PFSK-1 (cell line): ENCODE results near the gene STRN4.

Experiments
- POLR2AphosphoS5 ChIP-seq: IDR thresholded peaks from 2 replicates; pipeline ENCODE4 v1.6.1; 2012; ENCODE audit warnings: low read depth, mild to moderate bottlenecking, control low read depth, low read length, moderate library complexity
- TF ChIP-seq, protein P1 (sequence below), 2 experiments: IDR thresholded peaks; 2 replicates each; pipeline versions ENCODE4 v1.6.1 to v1.8.0; 2011 to 2012; ENCODE audit warnings: low read depth in 2 of 2, low read length in 2 of 2, control low read depth in 1 of 2, inconsistent platforms in 1 of 2, mild to moderate bottlenecking in 1 of 2, moderate library complexity in 1 of 2; ENCODE audit not compliant: insufficient read depth in 1 of 2

DNA sequence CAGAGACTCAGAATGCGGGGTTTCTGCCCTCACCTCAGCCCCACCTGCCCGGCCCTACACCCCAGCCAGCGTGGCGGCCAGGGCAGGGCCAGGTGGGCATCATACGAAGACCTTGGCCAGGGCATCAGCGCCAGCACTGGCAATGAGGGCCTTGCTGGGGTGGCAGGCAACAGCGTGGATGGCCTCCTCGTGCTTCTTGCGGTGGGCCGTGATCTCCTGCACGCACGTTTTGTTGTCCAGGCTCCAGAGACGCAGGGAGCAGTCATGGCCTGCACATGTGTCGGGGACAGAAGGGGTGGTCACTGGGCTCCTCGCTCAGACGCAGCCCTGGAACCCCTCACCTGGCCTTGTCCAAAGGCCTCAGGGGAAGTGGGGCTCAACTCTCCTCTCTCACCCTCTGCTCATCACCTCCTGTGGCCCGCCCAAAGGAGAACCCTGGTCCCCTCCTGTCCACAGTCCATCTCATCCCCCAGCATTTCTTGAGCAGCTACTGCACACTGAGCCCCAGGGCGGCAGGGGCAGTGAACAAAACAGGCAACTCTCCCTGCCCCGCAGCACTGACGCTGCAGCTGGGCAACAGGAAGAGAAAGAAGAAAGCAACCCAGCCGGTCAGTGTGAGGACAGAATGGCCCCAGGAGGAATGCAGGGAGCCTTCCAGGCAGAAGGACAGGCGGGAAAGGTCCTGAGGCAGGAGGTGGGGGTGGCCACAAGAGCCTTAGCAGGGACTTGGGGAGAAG, 25.6 kb downstream of the STRN4 start:
- 0 out of 2 replicates have a peak, but pooled peaks have one; percentile 11 for TF ChIP-seq POLR2AphosphoS5
- TF ChIP-seq, protein P1, sequence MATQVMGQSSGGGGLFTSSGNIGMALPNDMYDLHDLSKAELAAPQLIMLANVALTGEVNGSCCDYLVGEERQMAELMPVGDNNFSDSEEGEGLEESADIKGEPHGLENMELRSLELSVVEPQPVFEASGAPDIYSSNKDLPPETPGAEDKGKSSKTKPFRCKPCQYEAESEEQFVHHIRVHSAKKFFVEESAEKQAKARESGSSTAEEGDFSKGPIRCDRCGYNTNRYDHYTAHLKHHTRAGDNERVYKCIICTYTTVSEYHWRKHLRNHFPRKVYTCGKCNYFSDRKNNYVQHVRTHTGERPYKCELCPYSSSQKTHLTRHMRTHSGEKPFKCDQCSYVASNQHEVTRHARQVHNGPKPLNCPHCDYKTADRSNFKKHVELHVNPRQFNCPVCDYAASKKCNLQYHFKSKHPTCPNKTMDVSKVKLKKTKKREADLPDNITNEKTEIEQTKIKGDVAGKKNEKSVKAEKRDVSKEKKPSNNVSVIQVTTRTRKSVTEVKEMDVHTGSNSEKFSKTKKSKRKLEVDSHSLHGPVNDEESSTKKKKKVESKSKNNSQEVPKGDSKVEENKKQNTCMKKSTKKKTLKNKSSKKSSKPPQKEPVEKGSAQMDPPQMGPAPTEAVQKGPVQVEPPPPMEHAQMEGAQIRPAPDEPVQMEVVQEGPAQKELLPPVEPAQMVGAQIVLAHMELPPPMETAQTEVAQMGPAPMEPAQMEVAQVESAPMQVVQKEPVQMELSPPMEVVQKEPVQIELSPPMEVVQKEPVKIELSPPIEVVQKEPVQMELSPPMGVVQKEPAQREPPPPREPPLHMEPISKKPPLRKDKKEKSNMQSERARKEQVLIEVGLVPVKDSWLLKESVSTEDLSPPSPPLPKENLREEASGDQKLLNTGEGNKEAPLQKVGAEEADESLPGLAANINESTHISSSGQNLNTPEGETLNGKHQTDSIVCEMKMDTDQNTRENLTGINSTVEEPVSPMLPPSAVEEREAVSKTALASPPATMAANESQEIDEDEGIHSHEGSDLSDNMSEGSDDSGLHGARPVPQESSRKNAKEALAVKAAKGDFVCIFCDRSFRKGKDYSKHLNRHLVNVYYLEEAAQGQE (IDR thresholded peaks at IDR 0.05; ENCODE audit: insufficient read depth in 1 of 2, low read depth in 2 of 2, low read length in 2 of 2), result no peak
